DND-41 (cell line): Measurements from ENCODE around the gene TWIST2.

Source experiments
- EZH2 ChIP-seq: IDR thresholded peaks from 3 replicates; pipeline ENCODE4 v1.6.1; 2012; ENCODE audit warnings: borderline replicate concordance, low read depth, mild to moderate bottlenecking, moderate library complexity, low read length, inconsistent platforms; ENCODE audit not compliant: severe bottlenecking
- TF ChIP-seq, protein P1 (sequence below): IDR thresholded peaks from 2 replicates; pipeline ENCODE4 v1.5.1; 2012; ENCODE audit warnings: borderline replicate concordance, low read length, moderate library complexity, mild to moderate bottlenecking; ENCODE audit not compliant: poor library complexity, severe bottlenecking; ENCODE audit errors: extremely low read depth

- TF ChIP-seq, protein P1, sequence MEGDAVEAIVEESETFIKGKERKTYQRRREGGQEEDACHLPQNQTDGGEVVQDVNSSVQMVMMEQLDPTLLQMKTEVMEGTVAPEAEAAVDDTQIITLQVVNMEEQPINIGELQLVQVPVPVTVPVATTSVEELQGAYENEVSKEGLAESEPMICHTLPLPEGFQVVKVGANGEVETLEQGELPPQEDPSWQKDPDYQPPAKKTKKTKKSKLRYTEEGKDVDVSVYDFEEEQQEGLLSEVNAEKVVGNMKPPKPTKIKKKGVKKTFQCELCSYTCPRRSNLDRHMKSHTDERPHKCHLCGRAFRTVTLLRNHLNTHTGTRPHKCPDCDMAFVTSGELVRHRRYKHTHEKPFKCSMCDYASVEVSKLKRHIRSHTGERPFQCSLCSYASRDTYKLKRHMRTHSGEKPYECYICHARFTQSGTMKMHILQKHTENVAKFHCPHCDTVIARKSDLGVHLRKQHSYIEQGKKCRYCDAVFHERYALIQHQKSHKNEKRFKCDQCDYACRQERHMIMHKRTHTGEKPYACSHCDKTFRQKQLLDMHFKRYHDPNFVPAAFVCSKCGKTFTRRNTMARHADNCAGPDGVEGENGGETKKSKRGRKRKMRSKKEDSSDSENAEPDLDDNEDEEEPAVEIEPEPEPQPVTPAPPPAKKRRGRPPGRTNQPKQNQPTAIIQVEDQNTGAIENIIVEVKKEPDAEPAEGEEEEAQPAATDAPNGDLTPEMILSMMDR: no peak
- no peak for TF ChIP-seq EZH2
Measured at GRCh38 chr2:238846628-238847418, 1.1 kb upstream of the TWIST2 start.
